LHCN-M2 (cell line): ENCODE data around the gene GPC6. TPM values are rescaled to one million over a fixed set of nuclear protein-coding genes. Genes with fewer than 3 reads are reported as not detected.
A peak's percentile ranks its signal among the peaks of the same experiment; 100 is the strongest.

ENCODE experiments used
- DNase-seq: peaks from one replicate; pipeline ENCODE4 v3.0.0-alpha.2; 2012; ENCODE audit warnings: low read depth
- total RNA-seq: library from RNA; depleted of rRNA; stranded (reverse); fragments of >200 nt; gene quantifications from 2 replicates; pipeline ENCODE4 v1.2.3, GENCODE V29; 2014

Gene GPC6
- total RNA-seq, 1 experiment from 2014 or later: 17.0 TPM

DNA sequence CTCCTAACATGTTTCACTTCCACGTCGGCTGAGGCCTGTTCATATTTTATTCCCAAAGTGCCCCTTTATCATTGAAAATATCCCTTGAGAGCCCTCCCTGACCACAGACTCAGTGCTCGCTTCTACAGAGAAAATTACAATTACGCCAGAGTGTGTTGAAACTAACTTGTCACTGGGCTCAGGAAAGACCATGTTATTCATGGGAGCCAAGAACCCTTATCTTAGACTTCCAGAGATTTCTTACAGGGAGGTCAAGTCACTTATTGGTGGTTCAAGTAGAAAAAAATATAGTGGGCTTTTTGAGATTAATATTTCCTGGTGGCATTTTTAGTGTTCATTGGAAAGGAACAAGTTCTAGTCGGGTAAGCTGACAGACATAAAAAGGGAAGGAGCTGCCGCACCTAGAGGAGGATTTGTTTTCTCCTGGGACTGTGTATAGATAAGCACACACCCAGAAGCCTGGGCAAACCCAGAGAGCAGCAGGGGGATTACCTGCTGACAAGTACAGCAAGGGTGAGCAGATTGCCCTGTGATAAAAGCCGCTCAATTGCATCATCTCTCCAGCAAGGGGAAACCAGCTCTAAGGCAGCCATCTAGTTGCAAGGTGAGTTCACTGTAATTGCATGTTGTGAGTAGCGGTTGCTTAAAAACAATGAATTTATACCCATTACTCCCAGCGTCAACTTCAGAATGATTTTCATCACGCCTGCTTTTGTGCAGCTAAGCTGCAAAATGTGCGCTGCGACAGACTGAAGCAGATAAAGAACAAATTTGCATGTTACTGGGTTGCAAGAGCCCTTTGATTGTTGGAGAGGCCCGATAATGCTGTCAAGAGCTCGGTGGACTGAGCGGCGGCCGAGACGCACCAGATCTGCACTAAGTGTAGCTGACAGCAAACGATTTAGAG, 1206.7 kb downstream of the GPC6 start:
- DNase-seq: no peak

DNA sequence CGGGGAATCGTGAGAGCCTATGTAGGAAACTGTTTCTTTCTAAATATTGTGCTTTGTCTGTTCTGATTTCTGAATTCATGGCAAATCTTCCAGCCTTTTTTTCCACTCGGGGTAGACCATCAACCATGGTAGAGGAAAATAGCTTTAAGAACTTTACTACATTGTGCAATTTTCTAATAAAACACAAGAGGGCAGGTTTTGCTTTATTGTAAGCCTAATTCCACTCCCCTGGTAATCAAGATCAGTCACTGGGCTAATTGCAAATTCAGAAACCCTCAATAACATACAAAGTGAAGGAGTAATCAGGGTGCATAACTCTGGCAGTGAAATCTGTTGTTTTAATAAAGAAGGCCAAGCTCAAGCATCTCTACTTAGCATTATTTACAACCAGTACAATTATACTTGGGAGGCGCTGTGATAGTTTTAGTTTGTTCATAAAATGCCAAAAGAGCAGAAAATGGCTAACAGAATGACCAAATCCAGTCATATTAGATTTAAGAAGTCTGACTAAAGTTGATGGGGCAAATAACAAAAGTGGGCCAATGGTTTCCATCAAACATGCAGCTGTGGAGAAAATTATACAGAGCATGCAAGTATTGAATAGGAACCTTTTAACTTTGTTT, 1209.1 kb downstream of the GPC6 start:
- DNase-seq: peak; percentile 53

DNA sequence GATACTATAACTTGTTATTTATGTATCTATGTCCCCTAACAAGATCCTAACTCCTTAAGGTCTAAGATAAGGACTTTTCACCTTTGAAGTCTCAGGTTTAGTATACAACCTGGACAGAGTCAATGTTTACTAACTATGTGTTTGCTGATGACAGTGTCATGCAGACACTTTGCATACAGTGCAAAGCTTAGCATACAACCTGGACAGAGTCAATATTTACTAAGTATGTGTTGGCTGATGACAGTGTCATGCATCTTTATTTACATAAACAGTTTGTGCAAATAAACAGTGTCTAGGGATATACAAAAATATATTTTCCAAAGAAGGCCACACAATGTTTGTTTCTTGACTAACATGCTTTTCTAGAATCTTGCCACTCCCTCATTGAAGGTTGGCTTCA, 1218.2 kb downstream of the GPC6 start:
- no peak for DNase-seq

DNA sequence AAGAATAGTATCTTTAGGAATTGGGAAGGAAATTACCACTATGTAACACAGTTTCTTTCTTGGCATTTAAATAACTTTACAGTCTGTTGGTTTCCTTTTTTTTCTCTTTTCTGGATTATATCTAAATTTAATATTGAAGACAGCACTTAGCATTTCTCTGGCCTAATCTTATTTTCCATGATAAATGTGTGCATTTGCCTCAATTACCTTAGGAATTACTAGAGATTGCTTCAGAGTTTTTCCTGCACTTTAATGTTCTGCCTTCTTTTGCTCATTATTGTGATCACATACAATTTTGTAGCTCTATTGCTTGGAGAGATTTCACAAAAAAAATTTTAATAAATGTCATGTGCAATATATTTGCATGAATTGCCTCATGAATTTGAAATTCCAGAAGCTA, 1227.7 kb downstream of the GPC6 start:
- DNase-seq: no peak

DNA sequence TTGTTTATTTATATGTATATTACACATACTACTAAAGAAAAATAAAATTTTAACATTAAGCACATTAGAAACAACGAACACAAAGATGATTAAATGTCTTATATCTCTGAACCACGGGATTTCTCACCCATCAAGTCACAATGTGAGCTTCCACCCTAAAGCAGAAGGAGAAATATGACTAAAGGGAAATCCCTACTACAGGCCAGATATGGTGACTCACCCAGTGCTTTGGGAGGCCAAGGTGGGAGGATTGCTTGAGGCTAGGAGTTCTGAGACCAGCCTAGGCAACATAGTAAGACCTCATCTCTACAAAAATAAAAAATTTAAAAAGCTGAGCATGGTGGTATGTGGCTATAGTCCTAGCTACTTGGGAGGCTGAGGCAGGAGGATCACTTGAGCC, 1228.3 kb downstream of the GPC6 start:
- no peak for DNase-seq

DNA sequence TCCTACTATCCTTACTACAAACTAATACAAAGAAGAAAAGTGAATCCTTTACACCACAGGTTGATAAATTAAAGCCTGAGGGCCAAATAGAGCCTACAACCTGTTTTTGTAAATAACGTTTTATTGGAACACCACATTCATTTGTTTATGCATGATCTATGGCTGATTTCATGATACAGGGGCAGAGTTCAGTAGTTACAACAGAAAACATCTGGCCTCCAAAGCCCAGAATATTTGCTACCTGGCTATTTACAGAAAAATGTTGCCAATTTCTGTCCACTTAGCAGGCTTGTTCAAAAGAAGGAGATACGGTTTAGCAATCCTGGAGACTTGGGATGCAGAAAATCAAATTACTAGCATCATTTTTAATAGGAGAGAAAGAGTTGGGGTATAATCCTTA, 1228.8 kb downstream of the GPC6 start:
- no peak for DNase-seq
